Measurements from ENCODE around the gene TMEM52.

The TMEM52 gene

DNA sequence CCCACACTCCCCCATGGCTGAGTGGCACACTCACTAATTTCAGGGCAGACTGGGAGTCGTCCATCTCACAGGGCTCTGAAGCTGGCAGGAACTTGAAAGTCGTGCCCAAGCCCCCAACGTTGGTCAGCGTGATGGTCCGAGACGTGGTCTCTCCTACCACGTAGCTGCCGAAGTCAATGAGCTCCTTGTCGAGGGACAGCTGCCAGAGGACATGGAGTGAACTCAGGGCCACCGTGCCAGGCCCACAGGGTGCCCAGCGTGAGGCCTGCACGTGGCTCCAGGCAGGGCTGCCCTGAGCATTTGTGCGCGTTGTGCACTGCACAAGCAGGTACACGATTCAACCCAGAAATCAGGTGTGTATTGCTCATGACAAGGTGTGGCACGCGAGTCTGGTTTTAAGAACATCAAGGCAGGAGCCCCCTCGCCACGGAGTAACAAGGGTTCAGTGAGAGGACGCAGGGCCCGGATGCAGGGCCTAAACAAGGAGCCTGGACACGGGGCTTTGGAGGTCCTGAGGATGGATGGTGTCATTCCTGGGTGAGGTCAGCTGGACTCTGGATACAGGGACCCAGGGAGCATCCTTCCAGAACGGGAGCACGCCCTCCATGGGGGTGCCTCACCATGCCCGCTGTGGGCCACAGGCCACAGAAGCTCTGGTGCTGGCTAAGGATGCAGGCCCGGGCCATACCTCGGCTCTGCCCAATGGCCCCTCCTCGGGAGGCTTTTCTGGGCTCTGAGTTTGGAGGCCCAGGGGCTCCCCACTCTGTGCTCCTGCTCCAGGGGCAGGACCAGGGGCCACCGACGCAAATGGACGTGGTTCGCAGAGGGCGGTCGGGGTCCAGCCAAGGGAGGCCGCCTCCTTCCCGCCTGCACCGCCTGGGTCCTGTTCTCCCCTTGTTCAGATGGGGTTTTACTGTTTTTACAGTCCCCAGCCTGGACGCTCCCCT is 37.8 kb upstream of the TMEM52 start:
- H3K4me3 ChIP-seq (ENCODE audit: control insufficient read depth, low read depth, low read length): no peak overlapping the region
- TF ChIP-seq, protein P1, sequence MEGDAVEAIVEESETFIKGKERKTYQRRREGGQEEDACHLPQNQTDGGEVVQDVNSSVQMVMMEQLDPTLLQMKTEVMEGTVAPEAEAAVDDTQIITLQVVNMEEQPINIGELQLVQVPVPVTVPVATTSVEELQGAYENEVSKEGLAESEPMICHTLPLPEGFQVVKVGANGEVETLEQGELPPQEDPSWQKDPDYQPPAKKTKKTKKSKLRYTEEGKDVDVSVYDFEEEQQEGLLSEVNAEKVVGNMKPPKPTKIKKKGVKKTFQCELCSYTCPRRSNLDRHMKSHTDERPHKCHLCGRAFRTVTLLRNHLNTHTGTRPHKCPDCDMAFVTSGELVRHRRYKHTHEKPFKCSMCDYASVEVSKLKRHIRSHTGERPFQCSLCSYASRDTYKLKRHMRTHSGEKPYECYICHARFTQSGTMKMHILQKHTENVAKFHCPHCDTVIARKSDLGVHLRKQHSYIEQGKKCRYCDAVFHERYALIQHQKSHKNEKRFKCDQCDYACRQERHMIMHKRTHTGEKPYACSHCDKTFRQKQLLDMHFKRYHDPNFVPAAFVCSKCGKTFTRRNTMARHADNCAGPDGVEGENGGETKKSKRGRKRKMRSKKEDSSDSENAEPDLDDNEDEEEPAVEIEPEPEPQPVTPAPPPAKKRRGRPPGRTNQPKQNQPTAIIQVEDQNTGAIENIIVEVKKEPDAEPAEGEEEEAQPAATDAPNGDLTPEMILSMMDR (conservative IDR thresholded peaks at IDR 0.05; ENCODE audit: control insufficient read depth, insufficient read depth, low read depth, low read length): no peak
- DNase-seq (ENCODE audit: low read depth): no peak

- TF ChIP-seq, protein P1 (conservative IDR thresholded peaks at IDR 0.05; ENCODE audit: control insufficient read depth, insufficient read depth, low read depth, low read length): no peak
- no peak for DNase-seq (ENCODE audit: low read depth)
- no peak overlapping the region for H3K4me3 ChIP-seq (ENCODE audit: control insufficient read depth, low read depth, low read length)
These were observed 37.0 kb upstream of the TMEM52 start for GRCh38 chr1:1956101-1956500.

DNA sequence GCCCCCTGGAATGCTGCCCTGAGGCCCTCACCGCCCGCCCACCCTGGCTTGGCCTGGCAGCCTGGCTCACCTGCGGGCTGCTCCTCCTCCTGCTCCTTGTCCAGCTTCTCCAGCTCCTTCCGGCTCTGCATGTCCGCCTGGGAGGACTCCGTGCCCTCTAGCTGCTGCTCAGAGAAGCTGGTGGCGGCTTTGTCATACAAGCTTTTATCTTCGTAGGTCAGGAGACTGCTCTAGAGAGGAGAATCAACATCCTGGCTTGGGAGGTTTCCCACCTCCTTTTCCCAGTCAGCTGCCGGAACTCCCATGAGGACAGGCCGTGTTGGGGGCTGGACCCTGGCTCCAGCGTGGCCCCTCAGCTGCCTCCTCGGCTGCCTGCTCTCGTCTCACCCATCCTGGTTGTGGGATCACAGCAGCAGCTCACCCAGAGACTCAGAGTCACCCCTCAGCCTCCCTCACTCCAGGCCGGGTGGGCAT is 36.6 kb upstream of the TMEM52 start:
- TF ChIP-seq, protein P1 (conservative IDR thresholded peaks at IDR 0.05; ENCODE audit: control insufficient read depth, insufficient read depth, low read depth, low read length): no peak
- no peak for DNase-seq (ENCODE audit: low read depth)
- H3K4me3 ChIP-seq (ENCODE audit: control insufficient read depth, low read depth, low read length): no peak overlapping the region

GRCh38 chr1:1954831-1955441 is 35.9 kb upstream of the TMEM52 start:
- no peak overlapping the region for H3K4me3 ChIP-seq (ENCODE audit: control insufficient read depth, low read depth, low read length)
- TF ChIP-seq, protein P1 (conservative IDR thresholded peaks at IDR 0.05; ENCODE audit: control insufficient read depth, insufficient read depth, low read depth, low read length): no peak
- DNase-seq (ENCODE audit: low read depth): no peak

DNA sequence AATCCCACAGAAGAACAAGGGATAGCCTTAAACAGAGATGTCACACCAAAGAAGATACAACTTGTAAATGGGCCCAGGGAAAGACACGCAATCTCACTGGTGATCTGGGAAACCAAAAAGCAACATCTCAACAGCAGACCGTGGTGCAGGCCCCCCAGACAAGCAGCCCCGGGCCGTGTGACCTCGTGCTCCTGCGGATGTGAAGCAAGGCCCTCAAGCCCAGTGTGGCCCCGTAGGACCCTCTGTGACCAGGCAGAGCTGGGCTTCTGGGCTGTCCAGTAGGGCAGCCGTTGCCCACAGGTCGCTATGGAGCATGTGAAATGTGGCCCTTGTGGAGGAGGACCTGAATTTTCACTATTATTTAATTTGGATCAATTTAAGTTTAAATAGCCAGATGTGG is 34.9 kb upstream of the TMEM52 start:
- TF ChIP-seq, protein P1 (conservative IDR thresholded peaks at IDR 0.05; ENCODE audit: control insufficient read depth, insufficient read depth, low read depth, low read length): no peak
- DNase-seq (ENCODE audit: low read depth): no peak
- H3K4me3 ChIP-seq (ENCODE audit: control insufficient read depth, low read depth, low read length): no peak overlapping the region

GRCh38 chr1:1950940-1951339 is 31.9 kb upstream of the TMEM52 start:
- TF ChIP-seq, protein P1 (conservative IDR thresholded peaks at IDR 0.05; ENCODE audit: control insufficient read depth, insufficient read depth, low read depth, low read length): no peak
- no peak for DNase-seq (ENCODE audit: low read depth)
- H3K4me3 ChIP-seq (ENCODE audit: control insufficient read depth, low read depth, low read length): no peak overlapping the region

Data from fibroblast of mammary gland (primary cell).